Measurements from ENCODE around the gene TMC2. TPM values are rescaled to one million over a fixed set of nuclear protein-coding genes. Genes with fewer than 3 reads are reported as not detected.

The TMC2 gene
- total RNA-seq, 1 donor: not detected

GRCh38 chr20:2690718-2691117, 154.3 kb downstream of the TMC2 start:
- TF ChIP-seq CTCF (IDR thresholded peaks at IDR 0.05; ENCODE audit: insufficient read depth, low read length): no peak

GRCh38 chr20:2691127-2691526, 154.8 kb downstream of the TMC2 start:
- no peak for DNase-seq (ENCODE audit: low read depth)
- TF ChIP-seq CTCF (IDR thresholded peaks at IDR 0.05; ENCODE audit: insufficient read depth, low read length): no peak
- H3K4me3 ChIP-seq (ENCODE audit: low read depth, low read length): no peak overlapping the region

More at GRCh38 chr20:2690718-2691117, 154.3 kb downstream of the TMC2 start:
- DNase-seq (ENCODE audit: low read depth): no peak
- no peak overlapping the region for H3K4me3 ChIP-seq (ENCODE audit: low read depth, low read length)

Small RNAs within 50 kb of the gene (small RNA-seq; reads per million reads assigned to genes)
- gene SNORA51 (not detected), gene SNORD110 (not detected), gene SNORD56 (not detected), gene SNORD57 (not detected), gene SNORD86 (not detected)

Other genes starting within 250 kb of the TMC2 start
- 0.08 TPM in 1 of 2 replicates, not detected in the other for gene TGM3, start 240.6 kb upstream of the TMC2 start, total RNA-seq (ENCODE audit: low replicate concordance)
- gene TGM6, start 155.7 kb upstream of the TMC2 start, total RNA-seq (ENCODE audit: low replicate concordance): not detected in 2 replicates
- 47.6 and 86.5 TPM in 2 replicates for gene SNRPB, start 65.8 kb upstream of the TMC2 start, total RNA-seq (ENCODE audit: low replicate concordance)
- 9.7 and 45.2 TPM in 2 replicates for gene ZNF343, start 27.7 kb upstream of the TMC2 start, total RNA-seq (ENCODE audit: low replicate concordance)
- gene NOP56, start 116.1 kb downstream of the TMC2 start, total RNA-seq (ENCODE audit: low replicate concordance): 106 and 263 TPM in 2 replicates
- gene IDH3B, start 127.6 kb downstream of the TMC2 start, total RNA-seq (ENCODE audit: low replicate concordance): 64.3 and 71.3 TPM in 2 replicates
- gene EBF4, start 156.2 kb downstream of the TMC2 start, total RNA-seq (ENCODE audit: low replicate concordance): 0.09 and 2.6 TPM in 2 replicates

Data from fibroblast of the aortic adventitia (primary cell).